Activated CD8-positive, alpha-beta memory T cell treated with anti-CD3 and anti-CD28 coated beads for 1 hour (primary cell): ENCODE data around the gene LDHAL6B.

ENCODE experiments used
- DNase-seq, 2 donors: peaks; one replicate each; pipeline ENCODE4 v3.0.0-alpha.2; 2020; ENCODE audit warnings: low read depth in 1 of 2; ENCODE audit errors: extremely low read depth in 1 of 2

LDHAL6B gene

GRCh38 chr15:59176653-59177316 is 29.9 kb upstream of the LDHAL6B start:
- DNase-seq, result no peak

- DNase-seq, result no peak
These were observed 29.4 kb upstream of the LDHAL6B start for GRCh38 chr15:59177317-59177660.

- DNase-seq, result no peak
These were observed 28.4 kb upstream of the LDHAL6B start for GRCh38 chr15:59178151-59178695.

- DNase-seq, result no peak
These were observed 26.9 kb upstream of the LDHAL6B start for GRCh38 chr15:59179717-59180116.

- DNase-seq, result no peak
These were observed 25.6 kb upstream of the LDHAL6B start for GRCh38 chr15:59180945-59181600.

- no peak for DNase-seq
These were observed 20.9 kb upstream of the LDHAL6B start for GRCh38 chr15:59185725-59186124.

GRCh38 chr15:59186501-59186900 is 20.1 kb upstream of the LDHAL6B start:
- no peak for DNase-seq

GRCh38 chr15:59189241-59189640 is 17.4 kb upstream of the LDHAL6B start:
- DNase-seq, result no peak

- no peak for DNase-seq
These were observed 16.4 kb upstream of the LDHAL6B start for GRCh38 chr15:59190291-59190690.

GRCh38 chr15:59191855-59192237 is 14.8 kb upstream of the LDHAL6B start:
- no peak for DNase-seq

GRCh38 chr15:59194639-59195325 is 11.9 kb upstream of the LDHAL6B start:
- no peak for DNase-seq

- no peak for DNase-seq
These were observed 10.2 kb upstream of the LDHAL6B start for GRCh38 chr15:59196416-59196815.

GRCh38 chr15:59197454-59197853 is 9.2 kb upstream of the LDHAL6B start:
- DNase-seq, result no peak

GRCh38 chr15:59199626-59200465 is 6.8 kb upstream of the LDHAL6B start:
- DNase-seq, result no peak

GRCh38 chr15:59200560-59200959 is 6.1 kb upstream of the LDHAL6B start:
- no peak for DNase-seq

GRCh38 chr15:59203008-59203407 is 3.6 kb upstream of the LDHAL6B start:
- no peak for DNase-seq

GRCh38 chr15:59203657-59204056 is 3.0 kb upstream of the LDHAL6B start:
- DNase-seq, result no peak

GRCh38 chr15:59205839-59206622 is 612 bp upstream of the LDHAL6B start:
- DNase-seq, result no peak

- no peak for DNase-seq
These were observed 2.1 kb downstream of the LDHAL6B start for GRCh38 chr15:59208613-59209249.

- DNase-seq, result no peak
These were observed 3.5 kb downstream of the LDHAL6B start for GRCh38 chr15:59210186-59210585.
